ENCODE results near the gene GPR173.
A peak's percentile ranks its signal among the peaks of the same experiment; 100 is the strongest.

The GPR173 gene

GRCh38 chrX:53048169-53049126 lies at the start of gene GPR173:
GPR173 (plus strand) TSS chrX:53048789; CDS start chrX:53076622, 27,833 bp downstream.
- DNase-seq (ENCODE audit: extremely low read depth, low read depth) = peak; percentile 7

GRCh38 chrX:53000447-53001135 lies 48.0 kb upstream of the GPR173 start:
- no peak for TF ChIP-seq CTCF (IDR thresholded peaks at IDR 0.05; ENCODE audit: low read depth, low read length, missing control alignments)
- no peak for DNase-seq (ENCODE audit: extremely low read depth, low read depth)
- H3K4me3 ChIP-seq (replicated peaks; ENCODE audit: low read depth, low read length) = no peak overlapping the region

More at GRCh38 chrX:53048169-53049126, at the start of gene GPR173:
- peak within 1 kb of the TSS; percentile 60 for H3K4me3 ChIP-seq (replicated peaks; ENCODE audit: low read depth, low read length)
- no peak for TF ChIP-seq CTCF (IDR thresholded peaks at IDR 0.05; ENCODE audit: low read depth, low read length, missing control alignments)

- no peak for DNase-seq (ENCODE audit: extremely low read depth, low read depth)
- H3K4me3 ChIP-seq (replicated peaks; ENCODE audit: low read depth, low read length) = no peak overlapping the region
- TF ChIP-seq CTCF (IDR thresholded peaks at IDR 0.05; ENCODE audit: low read depth, low read length, missing control alignments) = no peak
These were observed 46.6 kb upstream of the GPR173 start for GRCh38 chrX:53001958-53002357.

- H3K4me3 ChIP-seq (replicated peaks; ENCODE audit: low read depth, low read length) = no peak overlapping the region
- no peak for TF ChIP-seq CTCF (IDR thresholded peaks at IDR 0.05; ENCODE audit: low read depth, low read length, missing control alignments)
- DNase-seq (ENCODE audit: extremely low read depth, low read depth) = no peak
These were observed 45.5 kb upstream of the GPR173 start for GRCh38 chrX:53003111-53003510.

- TF ChIP-seq CTCF (IDR thresholded peaks at IDR 0.05; ENCODE audit: low read depth, low read length, missing control alignments) = no peak
- no peak for DNase-seq (ENCODE audit: extremely low read depth, low read depth)
- no peak overlapping the region for H3K4me3 ChIP-seq (replicated peaks; ENCODE audit: low read depth, low read length)
These were observed 44.6 kb upstream of the GPR173 start for GRCh38 chrX:53004038-53004437.

- TF ChIP-seq CTCF (IDR thresholded peaks at IDR 0.05; ENCODE audit: low read depth, low read length, missing control alignments) = no peak
- no peak for DNase-seq (ENCODE audit: extremely low read depth, low read depth)
- no peak overlapping the region for H3K4me3 ChIP-seq (replicated peaks; ENCODE audit: low read depth, low read length)
These were observed 43.8 kb upstream of the GPR173 start for GRCh38 chrX:53004811-53005210.
